Brain microvascular endothelial cell (primary cell): ENCODE data around the gene EML4.
A peak's percentile ranks its signal among the peaks of the same experiment; 100 is the strongest.

ENCODE experiments used
- DNase-seq: peaks from one replicate; pipeline ENCODE4 v3.0.0-alpha.2; 2020
- H3K27ac ChIP-seq: fragments of 250-450 bp; sonication (Bioruptor Pico); 2 replicates; pipeline ENCODE4 v1.5.1; 2020; ENCODE audit warnings: mild to moderate bottlenecking, moderate library complexity
- H3K27me3 ChIP-seq: fragments of 250-450 bp; sonication (Bioruptor Pico); replicated peaks from 2 replicates; pipeline ENCODE4 v1.5.1; 2020; ENCODE audit warnings: mild to moderate bottlenecking
- H3K36me3 ChIP-seq: fragments of 250-450 bp; sonication (Bioruptor Pico); replicated peaks from 2 replicates; pipeline ENCODE4 v1.5.1; 2020; ENCODE audit warnings: mild to moderate bottlenecking
- H3K4me3 ChIP-seq: 2 replicates; pipeline ENCODE4 v1.5.1; 2011; ENCODE audit warnings: low read depth, mild to moderate bottlenecking, control low read depth, low read length, moderate library complexity
- CTCF ChIP-seq: IDR thresholded peaks from 2 replicates; pipeline ENCODE4 v1.5.1; 2011; ENCODE audit warnings: low read depth, mild to moderate bottlenecking, moderate library complexity, low read length, control low read depth, inconsistent platforms; ENCODE audit errors: missing control alignments
- in situ Hi-C: cut with HindIII; loops from 2 replicates; pipeline ENCODE4 v1.10.0; 2017; ENCODE audit warnings: low sequenced_read_pairs, low pct_ligation_motif_present

Gene EML4

DNA sequence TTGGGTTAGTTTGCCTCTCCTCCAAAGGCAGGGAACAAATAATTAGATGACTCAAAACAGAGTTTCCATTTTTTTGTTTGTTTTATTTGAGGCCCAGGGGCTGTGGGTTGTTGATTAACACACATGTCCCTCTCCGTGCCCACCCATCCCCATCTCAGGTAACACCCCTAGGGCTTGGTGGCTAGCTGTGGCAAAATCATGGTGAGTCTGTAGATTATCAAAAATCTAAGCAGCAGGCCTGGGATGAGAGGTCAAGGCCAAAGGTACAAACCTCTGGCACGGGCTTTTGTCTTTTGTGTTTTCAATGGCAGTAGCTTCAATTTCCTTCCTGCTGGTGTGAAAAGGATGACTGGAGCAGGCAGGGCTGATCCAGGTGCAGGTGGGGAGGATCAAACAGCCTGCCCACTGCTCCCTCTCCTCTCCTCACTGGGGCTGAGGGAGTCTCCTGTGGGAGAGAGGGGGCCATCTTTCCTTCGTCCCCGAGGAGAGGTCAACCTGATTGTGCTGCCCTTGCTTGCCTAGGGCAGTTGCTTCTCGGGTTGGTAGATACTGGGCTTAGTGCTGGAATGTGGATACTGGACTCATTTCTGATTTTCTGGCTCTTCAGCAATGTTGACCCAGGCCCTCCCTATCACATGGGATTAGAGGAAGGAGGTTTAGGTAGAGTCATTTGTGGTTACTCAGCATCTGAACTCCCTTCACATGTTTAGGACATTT, 31.9 kb upstream of the EML4 start:
- in situ Hi-C loops, result no loop called here
- no peaks in the 10 kb centered on the region for H3K27me3 ChIP-seq
- H3K36me3 ChIP-seq, result no peaks in the 10 kb centered on the region
- no peak for DNase-seq
- H3K27ac ChIP-seq, result no peak overlapping the region
- no peak for TF ChIP-seq CTCF
- H3K4me3 ChIP-seq, result no peak overlapping the region

GRCh38 chr2:42138163-42139015, 30.8 kb upstream of the EML4 start:
- peak; percentile 96 for DNase-seq
- no peak overlapping the region for H3K4me3 ChIP-seq
- H3K36me3 ChIP-seq, result no peaks in the 10 kb centered on the region
- in situ Hi-C loops, result no loop called here
- no peaks in the 10 kb centered on the region for H3K27me3 ChIP-seq
- peak overlapping the region; percentile 54 for H3K27ac ChIP-seq
- no peak for TF ChIP-seq CTCF

- in situ Hi-C loops, result no loop called here
- DNase-seq, result no peak
- H3K36me3 ChIP-seq, result no peaks in the 10 kb centered on the region
- H3K27me3 ChIP-seq, result no peaks in the 10 kb centered on the region
- no peak for TF ChIP-seq CTCF
- no peak overlapping the region for H3K4me3 ChIP-seq
- H3K27ac ChIP-seq, result peak overlapping the region; percentile 54
These were observed 30.1 kb upstream of the EML4 start for GRCh38 chr2:42139101-42139500.

GRCh38 chr2:42140496-42140895, 28.7 kb upstream of the EML4 start:
- no peak overlapping the region for H3K4me3 ChIP-seq
- H3K27ac ChIP-seq, result no peak overlapping the region
- H3K36me3 ChIP-seq, result no peaks in the 10 kb centered on the region
- no peak for DNase-seq
- in situ Hi-C loops, result no loop called here
- no peaks in the 10 kb centered on the region for H3K27me3 ChIP-seq
- TF ChIP-seq CTCF, result no peak

DNA sequence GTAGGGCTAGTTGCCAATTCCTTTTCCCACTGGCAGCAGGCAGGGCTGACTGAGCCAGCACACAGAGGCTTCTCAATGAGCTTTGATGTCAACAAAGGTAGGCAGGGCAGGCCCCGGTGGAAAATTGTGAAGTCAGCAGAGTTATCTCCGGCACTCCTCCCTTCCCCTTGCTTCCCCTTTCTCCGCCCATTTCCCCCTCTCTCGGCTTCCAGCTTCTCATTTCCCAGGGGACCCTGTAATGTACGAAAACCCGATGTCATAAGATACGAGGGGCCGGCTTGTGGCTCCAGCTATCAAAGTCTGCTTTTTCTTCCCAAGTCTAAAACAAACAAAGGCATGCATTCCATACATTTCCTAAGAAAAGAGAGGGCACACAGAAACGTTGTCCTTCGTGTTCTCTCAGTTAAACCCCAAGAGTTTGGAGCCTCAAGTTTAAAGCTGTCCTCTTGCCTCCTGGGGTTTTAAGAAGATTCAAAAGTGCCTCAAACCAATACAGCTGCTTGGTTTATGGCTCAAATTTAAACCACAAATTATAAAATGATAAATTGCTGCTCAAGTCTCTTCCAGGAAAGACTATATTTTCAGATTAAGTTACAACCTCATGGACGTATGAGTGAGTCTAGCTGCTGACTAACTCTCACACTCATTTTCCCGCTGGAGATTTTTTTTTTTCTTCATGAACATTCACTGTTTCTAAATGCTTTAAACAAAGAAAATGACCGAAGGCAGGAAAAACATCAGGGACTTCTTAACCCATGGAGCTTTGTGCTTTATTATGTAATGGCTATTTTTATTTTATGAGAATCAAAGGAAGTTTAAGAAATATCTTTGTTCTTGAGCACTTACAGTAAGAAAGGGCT, 27.2 kb upstream of the EML4 start:
- no peak for TF ChIP-seq CTCF
- DNase-seq, result peak; percentile 96
- Histone ChIP-seq H3K27ac (peak overlapping the region; percentile 99), H3K27me3 (no peaks in the 10 kb centered on the region), H3K36me3 (no peaks in the 10 kb centered on the region), H3K4me3 (peak overlapping the region; percentile 37)
- in situ Hi-C loops, result no loop called here
